Peyer's patch (tissue), 4 donors: ENCODE data around the gene PDE11A.

ENCODE experiments used
- POLR2A ChIP-seq, 2 donors: fragments of 450-650 bp; IDR thresholded peaks; one replicate each; pipeline ENCODE4 v1.5.1; 2017; ENCODE audit warnings: antibody characterized with exemption in 2 of 2, mild to moderate bottlenecking in 2 of 2, moderate library complexity in 2 of 2
- TF ChIP-seq, protein P1 (sequence below), 6 experiments: fragments of 450-650 bp in 4 of 6; fragments of 200-600 bp in 2 of 6; sonication (generic) in 1 of 6; IDR thresholded peaks; one replicate each; pipeline ENCODE4 v1.5.1; 2017 to 2019; ENCODE audit warnings: antibody characterized with exemption in 6 of 6, mild to moderate bottlenecking in 3 of 6, moderate library complexity in 1 of 6

DNA sequence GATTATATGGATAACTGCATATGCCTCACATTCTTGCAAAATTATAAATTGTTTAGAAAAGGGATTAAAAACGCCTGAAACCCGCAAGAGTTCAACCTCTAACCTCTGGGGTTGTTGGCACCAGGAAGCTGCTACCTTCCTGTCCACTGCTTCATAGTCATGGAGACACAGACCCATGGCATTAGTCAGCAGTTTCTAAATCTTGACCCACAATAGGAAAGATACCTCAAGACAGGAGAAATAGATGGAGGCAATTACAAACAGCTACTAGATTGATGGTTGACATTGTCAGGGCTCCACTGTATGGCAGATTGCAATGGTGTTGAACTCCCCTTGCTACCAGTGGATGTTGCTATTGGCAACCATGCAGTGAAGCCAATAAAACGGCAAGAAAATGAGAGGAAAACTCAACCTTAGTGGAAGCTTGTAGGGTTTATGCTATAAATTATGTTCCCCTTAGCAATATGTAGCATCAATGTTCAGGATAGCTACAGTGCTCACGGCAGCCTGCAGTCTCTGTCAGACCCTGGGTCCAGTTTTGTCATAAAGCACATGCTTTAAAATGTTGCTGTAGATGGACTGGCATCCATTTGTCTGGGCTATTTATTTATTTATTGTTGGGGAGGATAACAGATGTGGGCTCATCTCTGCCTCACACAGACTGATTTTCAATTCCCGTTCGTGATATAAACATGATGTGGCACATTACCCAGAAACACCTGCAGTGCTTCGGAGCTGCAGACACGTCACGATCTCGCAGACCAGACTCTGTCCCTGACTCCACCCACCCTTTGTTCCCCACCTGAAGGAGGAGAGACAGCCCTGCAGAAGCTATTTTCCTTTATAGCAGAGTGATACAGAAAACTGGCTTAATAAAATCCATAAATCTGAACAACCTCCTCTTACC, 446.6 kb downstream of the PDE11A start:
- TF ChIP-seq, protein P1, sequence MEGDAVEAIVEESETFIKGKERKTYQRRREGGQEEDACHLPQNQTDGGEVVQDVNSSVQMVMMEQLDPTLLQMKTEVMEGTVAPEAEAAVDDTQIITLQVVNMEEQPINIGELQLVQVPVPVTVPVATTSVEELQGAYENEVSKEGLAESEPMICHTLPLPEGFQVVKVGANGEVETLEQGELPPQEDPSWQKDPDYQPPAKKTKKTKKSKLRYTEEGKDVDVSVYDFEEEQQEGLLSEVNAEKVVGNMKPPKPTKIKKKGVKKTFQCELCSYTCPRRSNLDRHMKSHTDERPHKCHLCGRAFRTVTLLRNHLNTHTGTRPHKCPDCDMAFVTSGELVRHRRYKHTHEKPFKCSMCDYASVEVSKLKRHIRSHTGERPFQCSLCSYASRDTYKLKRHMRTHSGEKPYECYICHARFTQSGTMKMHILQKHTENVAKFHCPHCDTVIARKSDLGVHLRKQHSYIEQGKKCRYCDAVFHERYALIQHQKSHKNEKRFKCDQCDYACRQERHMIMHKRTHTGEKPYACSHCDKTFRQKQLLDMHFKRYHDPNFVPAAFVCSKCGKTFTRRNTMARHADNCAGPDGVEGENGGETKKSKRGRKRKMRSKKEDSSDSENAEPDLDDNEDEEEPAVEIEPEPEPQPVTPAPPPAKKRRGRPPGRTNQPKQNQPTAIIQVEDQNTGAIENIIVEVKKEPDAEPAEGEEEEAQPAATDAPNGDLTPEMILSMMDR (IDR thresholded peaks at IDR 0.05): no peak
- TF ChIP-seq POLR2A (IDR thresholded peaks at IDR 0.05): no peak
